ENCODE data around the gene DLG5. TPM values are rescaled to one million over a fixed set of nuclear protein-coding genes. Genes with fewer than 3 reads are reported as not detected.

Gene DLG5
- total RNA-seq, 1 experiment from 2014 or later = 0.19 TPM

GRCh38 chr10:77833225-77833624 is 93.3 kb downstream of the DLG5 start:
- no peak for DNase-seq
- no peak overlapping the region for H3K9ac ChIP-seq (ENCODE audit: low read length)
- no peaks in the 10 kb centered on the region for H3K36me3 ChIP-seq (ENCODE audit: insufficient read depth, low read length)
- H3K79me2 ChIP-seq (ENCODE audit: low read length) = no peaks in the 10 kb centered on the region
- no peaks in the 10 kb centered on the region for H4K20me1 ChIP-seq (ENCODE audit: insufficient read depth, low read depth, low read length)
- H3K27me3 ChIP-seq (ENCODE audit: low read length) = no peaks in the 10 kb centered on the region
- peaks cover 21% of the 10 kb centered on the region for H3K4me1 ChIP-seq (ENCODE audit: low read length)
- no peak overlapping the region for H3K27ac ChIP-seq (ENCODE audit: low read length)
- no peaks in the 10 kb centered on the region for H3K9me2 ChIP-seq (replicated peaks; ENCODE audit: insufficient read depth, low read length)
- no peak overlapping the region for H3K4me3 ChIP-seq (ENCODE audit: low read length)
- no peaks in the 10 kb centered on the region for H3K9me3 ChIP-seq (ENCODE audit: low read length)
- no peak overlapping the region for H3K4me2 ChIP-seq (ENCODE audit: low read depth, low read length, poor library complexity, severe bottlenecking)
- no peak overlapping the region for H2AFZ ChIP-seq (ENCODE audit: low read length)

GRCh38 chr10:77832238-77832637 is 94.3 kb downstream of the DLG5 start:
- DNase-seq = no peak
- H3K4me1 ChIP-seq (ENCODE audit: low read length) = peaks cover 23% of the 10 kb centered on the region
- H3K9ac ChIP-seq (ENCODE audit: low read length) = no peak overlapping the region
- no peak overlapping the region for H3K27ac ChIP-seq (ENCODE audit: low read length)
- no peak overlapping the region for H3K4me2 ChIP-seq (ENCODE audit: low read depth, low read length, poor library complexity, severe bottlenecking)
- H2AFZ ChIP-seq (ENCODE audit: low read length) = no peak overlapping the region
- H3K79me2 ChIP-seq (ENCODE audit: low read length) = no peaks in the 10 kb centered on the region
- H4K20me1 ChIP-seq (ENCODE audit: insufficient read depth, low read depth, low read length) = no peaks in the 10 kb centered on the region
- no peaks in the 10 kb centered on the region for H3K36me3 ChIP-seq (ENCODE audit: insufficient read depth, low read length)
- H3K4me3 ChIP-seq (ENCODE audit: low read length) = no peak overlapping the region
- no peaks in the 10 kb centered on the region for H3K27me3 ChIP-seq (ENCODE audit: low read length)
- H3K9me2 ChIP-seq (replicated peaks; ENCODE audit: insufficient read depth, low read length) = no peaks in the 10 kb centered on the region
- no peaks in the 10 kb centered on the region for H3K9me3 ChIP-seq (ENCODE audit: low read length)

- no peak for DNase-seq
- Histone ChIP-seq H3K4me1 (ENCODE audit: low read length) (peaks cover 4% of the 10 kb centered on the region; the same call in 1 of the 2 replicates), H3K9ac (ENCODE audit: low read length) (no peak overlapping the region), H3K9me3 (ENCODE audit: low read length) (no peaks in the 10 kb centered on the region), H4K20me1 (ENCODE audit: insufficient read depth, low read depth, low read length) (no peaks in the 10 kb centered on the region), H3K27me3 (ENCODE audit: low read length) (no peaks in the 10 kb centered on the region), H3K27ac (ENCODE audit: low read length) (no peak overlapping the region), H3K4me2 (ENCODE audit: low read depth, low read length, poor library complexity, severe bottlenecking) (no peak overlapping the region), H3K9me2 (replicated peaks; ENCODE audit: insufficient read depth, low read length) (no peaks in the 10 kb centered on the region), H2AFZ (ENCODE audit: low read length) (no peak overlapping the region), H3K36me3 (ENCODE audit: insufficient read depth, low read length) (no peaks in the 10 kb centered on the region), H3K4me3 (ENCODE audit: low read length) (no peak overlapping the region), H3K79me2 (ENCODE audit: low read length) (no peaks in the 10 kb centered on the region)
These were observed 97.2 kb downstream of the DLG5 start for GRCh38 chr10:77829356-77829755.

GRCh38 chr10:77828377-77828776 is 98.2 kb downstream of the DLG5 start:
- Histone ChIP-seq H3K9ac (ENCODE audit: low read length) (no peak overlapping the region), H3K27me3 (ENCODE audit: low read length) (no peaks in the 10 kb centered on the region; the same call in 1 of the 2 replicates), H3K9me2 (replicated peaks; ENCODE audit: insufficient read depth, low read length) (no peaks in the 10 kb centered on the region), H3K27ac (ENCODE audit: low read length) (no peak overlapping the region), H3K9me3 (ENCODE audit: low read length) (no peaks in the 10 kb centered on the region), H3K4me3 (ENCODE audit: low read length) (no peak overlapping the region), H3K4me2 (ENCODE audit: low read depth, low read length, poor library complexity, severe bottlenecking) (no peak overlapping the region), H4K20me1 (ENCODE audit: insufficient read depth, low read depth, low read length) (no peaks in the 10 kb centered on the region), H3K4me1 (ENCODE audit: low read length) (peaks cover 4% of the 10 kb centered on the region; the same call in 1 of the 2 replicates), H3K79me2 (ENCODE audit: low read length) (no peaks in the 10 kb centered on the region), H2AFZ (ENCODE audit: low read length) (no peak overlapping the region), H3K36me3 (ENCODE audit: insufficient read depth, low read length) (no peaks in the 10 kb centered on the region)
- DNase-seq = no peak

- Histone ChIP-seq H3K4me2 (ENCODE audit: low read depth, low read length, poor library complexity, severe bottlenecking) (no peak overlapping the region), H3K9me2 (replicated peaks; ENCODE audit: insufficient read depth, low read length) (no peaks in the 10 kb centered on the region), H4K20me1 (ENCODE audit: insufficient read depth, low read depth, low read length) (no peaks in the 10 kb centered on the region), H3K36me3 (ENCODE audit: insufficient read depth, low read length) (no peaks in the 10 kb centered on the region), H3K27ac (ENCODE audit: low read length) (no peak overlapping the region), H3K79me2 (ENCODE audit: low read length) (no peaks in the 10 kb centered on the region), H3K4me1 (ENCODE audit: low read length) (peaks cover 4% of the 10 kb centered on the region; the same call in 1 of the 2 replicates), H3K27me3 (ENCODE audit: low read length) (no peaks in the 10 kb centered on the region; the same call in 1 of the 2 replicates), H2AFZ (ENCODE audit: low read length) (no peak overlapping the region), H3K4me3 (ENCODE audit: low read length) (no peak overlapping the region), H3K9ac (ENCODE audit: low read length) (no peak overlapping the region), H3K9me3 (ENCODE audit: low read length) (no peaks in the 10 kb centered on the region)
- DNase-seq = peak; percentile 51
These were observed 99.2 kb downstream of the DLG5 start for GRCh38 chr10:77827366-77827765.

GRCh38 chr10:77825965-77826364 is 100.6 kb downstream of the DLG5 start:
- no peak for DNase-seq
- no peaks in the 10 kb centered on the region for H3K9me2 ChIP-seq (replicated peaks; ENCODE audit: insufficient read depth, low read length)
- H3K4me2 ChIP-seq (ENCODE audit: low read depth, low read length, poor library complexity, severe bottlenecking) = no peak overlapping the region
- H2AFZ ChIP-seq (ENCODE audit: low read length) = no peak overlapping the region
- H3K4me3 ChIP-seq (ENCODE audit: low read length) = no peak overlapping the region
- H3K9me3 ChIP-seq (ENCODE audit: low read length) = no peaks in the 10 kb centered on the region
- peaks cover 4% of the 10 kb centered on the region; the same call in 1 of the 2 replicates for H3K4me1 ChIP-seq (ENCODE audit: low read length)
- H3K27ac ChIP-seq (ENCODE audit: low read length) = no peak overlapping the region
- no peaks in the 10 kb centered on the region for H4K20me1 ChIP-seq (ENCODE audit: insufficient read depth, low read depth, low read length)
- H3K36me3 ChIP-seq (ENCODE audit: insufficient read depth, low read length) = no peaks in the 10 kb centered on the region
- no peaks in the 10 kb centered on the region; the same call in 1 of the 2 replicates for H3K27me3 ChIP-seq (ENCODE audit: low read length)
- no peaks in the 10 kb centered on the region for H3K79me2 ChIP-seq (ENCODE audit: low read length)
- no peak overlapping the region for H3K9ac ChIP-seq (ENCODE audit: low read length)

GRCh38 chr10:77824908-77825307 is 101.6 kb downstream of the DLG5 start:
- H3K4me1 ChIP-seq (ENCODE audit: low read length) = peaks cover 4% of the 10 kb centered on the region; the same call in 1 of the 2 replicates
- H3K4me2 ChIP-seq (ENCODE audit: low read depth, low read length, poor library complexity, severe bottlenecking) = no peak overlapping the region
- no peak overlapping the region for H3K27ac ChIP-seq (ENCODE audit: low read length)
- H3K36me3 ChIP-seq (ENCODE audit: insufficient read depth, low read length) = no peaks in the 10 kb centered on the region
- H3K9ac ChIP-seq (ENCODE audit: low read length) = no peak overlapping the region
- DNase-seq = no peak
- H2AFZ ChIP-seq (ENCODE audit: low read length) = no peak overlapping the region
- H3K9me2 ChIP-seq (replicated peaks; ENCODE audit: insufficient read depth, low read length) = no peaks in the 10 kb centered on the region
- H3K9me3 ChIP-seq (ENCODE audit: low read length) = no peaks in the 10 kb centered on the region
- H3K79me2 ChIP-seq (ENCODE audit: low read length) = no peaks in the 10 kb centered on the region
- no peak overlapping the region for H3K4me3 ChIP-seq (ENCODE audit: low read length)
- no peaks in the 10 kb centered on the region for H4K20me1 ChIP-seq (ENCODE audit: insufficient read depth, low read depth, low read length)
- H3K27me3 ChIP-seq (ENCODE audit: low read length) = no peaks in the 10 kb centered on the region; the same call in 1 of the 2 replicates

- no peaks in the 10 kb centered on the region for H3K9me3 ChIP-seq (ENCODE audit: low read length)
- H3K4me3 ChIP-seq (ENCODE audit: low read length) = no peak overlapping the region
- DNase-seq = no peak
- H3K27ac ChIP-seq (ENCODE audit: low read length) = no peak overlapping the region
- no peaks in the 10 kb centered on the region; the same call in 1 of the 2 replicates for H3K27me3 ChIP-seq (ENCODE audit: low read length)
- H3K79me2 ChIP-seq (ENCODE audit: low read length) = no peaks in the 10 kb centered on the region
- H2AFZ ChIP-seq (ENCODE audit: low read length) = no peak overlapping the region
- H3K4me1 ChIP-seq (ENCODE audit: low read length) = peaks cover 4% of the 10 kb centered on the region; the same call in 1 of the 2 replicates
- no peaks in the 10 kb centered on the region for H3K36me3 ChIP-seq (ENCODE audit: insufficient read depth, low read length)
- no peak overlapping the region for H3K9ac ChIP-seq (ENCODE audit: low read length)
- H3K9me2 ChIP-seq (replicated peaks; ENCODE audit: insufficient read depth, low read length) = no peaks in the 10 kb centered on the region
- no peak overlapping the region for H3K4me2 ChIP-seq (ENCODE audit: low read depth, low read length, poor library complexity, severe bottlenecking)
- no peaks in the 10 kb centered on the region for H4K20me1 ChIP-seq (ENCODE audit: insufficient read depth, low read depth, low read length)
These were observed 102.6 kb downstream of the DLG5 start for GRCh38 chr10:77823811-77824542.
